HG02943 (cell line): ENCODE data around the gene KLHDC4.
"Not testable (repeated sequence)": the region's sequence is repeated elsewhere in the genome, so short reads cannot be mapped to it uniquely, and the experiment has no call there.

ENCODE experiments used
- ATAC-seq: cut with Tn5 transposase; IDR thresholded peaks from one replicate; pipeline ENCODE4 v1.9.1; 2021; ENCODE audit warnings: mild to moderate bottlenecking, low read depth, moderate library complexity; ENCODE audit not compliant: unreplicated experiment

The KLHDC4 gene

DNA sequence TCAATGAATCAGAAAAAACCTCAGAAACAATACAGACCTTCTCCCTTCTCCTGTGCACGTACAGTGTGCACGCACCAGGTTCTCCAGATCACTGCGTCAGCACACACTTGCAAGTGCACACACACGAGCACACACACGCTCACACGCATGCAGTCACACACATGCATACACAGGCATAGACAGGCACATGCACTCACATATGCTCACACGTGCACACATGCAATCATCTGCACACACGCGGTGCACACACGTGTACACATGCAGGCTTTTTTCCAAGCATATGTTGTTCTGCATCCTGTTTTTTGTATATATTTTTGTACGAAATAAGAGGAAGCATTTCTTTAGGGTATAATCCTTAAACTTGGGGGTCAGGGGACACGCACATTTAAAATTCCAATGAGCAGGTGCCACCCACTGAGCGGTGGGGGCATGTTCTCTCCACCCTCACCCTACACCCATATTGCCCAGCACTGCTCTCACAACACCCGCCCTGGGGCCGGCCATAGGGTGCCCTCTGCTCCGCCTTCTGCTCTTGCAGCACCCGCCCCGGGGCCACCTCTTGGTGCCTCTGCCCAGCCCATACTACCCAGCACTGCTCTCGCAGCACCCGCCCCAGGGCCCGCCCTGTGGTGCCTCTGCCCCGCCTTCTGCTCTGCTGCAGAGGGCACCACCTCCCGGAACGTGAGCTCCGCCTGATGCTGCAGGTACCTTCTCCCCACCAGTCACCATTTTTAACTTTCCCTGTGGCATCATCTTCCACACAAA, 20.9 kb downstream of the KLHDC4 start:
- ATAC-seq, result no peak

DNA sequence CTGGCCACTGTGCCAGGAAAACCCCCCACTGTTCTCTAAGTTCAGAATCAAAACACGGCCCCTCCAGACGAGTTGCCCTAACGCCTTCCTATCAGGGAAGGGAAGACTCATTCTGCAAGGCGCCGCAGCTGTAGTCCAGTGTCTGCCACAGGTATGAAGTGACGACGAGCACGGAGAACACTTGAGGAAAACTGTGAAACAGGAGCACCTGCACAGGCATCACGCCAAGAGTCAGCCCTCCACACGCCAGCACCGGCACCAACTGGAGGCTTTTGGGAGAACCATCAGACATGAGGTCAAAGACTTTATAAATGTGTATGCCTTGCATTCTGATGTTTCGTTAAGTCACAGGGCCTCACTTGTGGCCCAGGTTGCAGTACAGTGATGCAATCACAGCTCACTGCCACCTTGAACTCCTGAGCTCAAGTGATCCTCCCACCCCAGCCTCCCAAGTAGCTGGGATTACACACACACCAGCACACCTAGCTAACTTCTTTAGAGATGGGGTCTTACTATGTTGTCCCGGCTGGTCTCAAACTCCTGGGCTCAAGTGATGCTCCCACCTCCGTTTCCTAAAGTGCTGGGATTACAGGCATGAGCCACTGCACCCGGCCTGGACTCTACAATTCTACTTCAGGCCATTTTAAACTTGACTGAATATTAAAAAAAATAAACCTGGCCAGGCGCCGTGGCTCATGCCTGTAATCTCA, 22.9 kb downstream of the KLHDC4 start:
- no peak for ATAC-seq

DNA sequence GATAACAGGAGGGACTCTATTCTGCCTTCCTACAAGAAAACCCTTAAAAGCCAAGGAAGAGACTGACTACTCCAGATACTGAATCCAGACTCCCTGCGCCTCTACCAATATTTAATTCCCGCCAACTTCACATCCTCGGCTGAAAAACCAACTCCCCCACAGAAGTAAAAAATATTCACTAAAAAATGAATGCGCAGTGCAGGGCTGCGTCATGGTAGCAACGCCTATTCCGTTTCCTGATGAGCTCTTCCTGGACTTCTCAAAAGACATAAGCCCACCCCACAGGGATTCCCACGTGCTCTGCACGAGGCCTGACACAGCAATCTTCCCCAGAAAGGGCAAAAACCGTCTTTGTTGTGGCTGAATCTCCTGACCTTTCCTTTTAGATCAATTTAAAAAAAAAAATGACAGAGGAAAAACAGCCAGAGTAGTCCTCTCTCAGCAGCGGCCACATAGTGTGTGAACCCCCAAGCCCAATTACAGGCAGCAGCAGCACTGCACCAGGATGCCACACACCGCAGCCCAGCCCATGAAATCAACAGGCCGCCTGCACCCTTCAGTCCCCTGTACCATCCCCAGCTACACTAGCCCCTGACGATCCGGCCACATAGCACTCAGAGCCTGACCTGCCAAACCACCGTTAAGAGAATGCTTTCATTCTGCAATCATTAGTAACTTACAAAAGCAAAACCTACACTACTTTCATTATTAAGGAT, 23.9 kb downstream of the KLHDC4 start:
- no peak for ATAC-seq

DNA sequence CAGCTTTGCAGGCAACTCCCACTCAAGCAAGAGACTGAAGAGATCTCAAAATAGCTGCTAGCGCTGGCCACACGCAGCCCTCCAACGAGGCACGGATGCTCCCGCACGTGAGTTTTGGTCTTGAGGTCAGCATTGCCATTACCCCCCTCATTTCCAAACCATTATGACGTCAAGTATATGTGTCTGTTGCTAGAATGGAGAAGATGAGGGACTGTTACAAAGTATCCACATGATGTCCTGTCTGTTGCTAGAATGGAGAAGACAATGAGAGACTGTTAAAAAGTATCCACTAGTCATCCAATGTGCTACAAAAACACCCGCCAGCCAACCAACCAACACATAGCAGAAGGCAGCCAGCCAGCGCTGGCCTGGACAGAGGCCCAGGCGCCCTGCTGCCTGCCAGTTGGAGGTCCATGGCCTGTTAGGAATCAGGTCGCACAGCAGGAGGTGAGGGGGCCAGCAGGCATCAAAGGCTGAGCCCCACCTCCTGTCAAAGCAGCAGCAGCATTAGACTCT, 24.8 kb downstream of the KLHDC4 start:
- no peak for ATAC-seq

DNA sequence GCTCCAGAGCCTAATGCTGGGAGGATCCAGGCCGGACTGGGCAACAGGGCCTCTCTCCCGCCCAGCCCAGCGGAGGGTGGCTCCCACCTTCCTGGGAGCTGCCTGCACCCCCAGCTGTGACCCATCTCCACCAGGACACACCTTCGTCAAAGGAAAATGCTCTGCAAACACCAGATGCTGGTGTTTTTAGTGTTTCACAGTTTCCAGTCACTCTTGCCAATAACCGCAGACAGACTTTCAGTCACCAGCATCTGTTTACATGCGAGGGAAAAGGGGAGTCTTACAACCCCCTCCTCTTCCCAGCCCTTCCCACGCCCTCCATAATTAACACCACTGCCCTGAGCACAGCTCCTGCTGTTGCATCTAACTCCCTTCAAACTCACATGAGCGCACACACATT, 25.3 kb downstream of the KLHDC4 start:
- ATAC-seq, result no peak

DNA sequence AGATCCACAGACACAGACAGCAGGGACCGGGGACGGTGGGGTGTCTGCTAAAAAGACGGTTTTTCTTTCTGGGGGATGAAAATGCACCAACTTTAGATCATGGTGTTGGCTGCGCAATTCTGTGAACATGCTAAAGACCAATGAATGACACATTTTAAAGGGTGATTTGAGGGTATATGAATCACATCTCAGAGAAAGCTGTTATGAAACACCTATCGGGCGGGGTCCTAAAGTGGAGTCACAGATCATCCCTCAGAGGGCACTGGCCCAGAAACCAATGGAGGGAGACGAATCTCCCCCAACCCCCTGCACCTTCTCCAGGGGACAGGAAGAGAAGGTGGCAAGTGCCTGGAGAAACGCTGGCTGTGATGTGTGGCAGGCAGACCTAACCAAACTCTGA, 26.0 kb downstream of the KLHDC4 start:
- no peak for ATAC-seq

DNA sequence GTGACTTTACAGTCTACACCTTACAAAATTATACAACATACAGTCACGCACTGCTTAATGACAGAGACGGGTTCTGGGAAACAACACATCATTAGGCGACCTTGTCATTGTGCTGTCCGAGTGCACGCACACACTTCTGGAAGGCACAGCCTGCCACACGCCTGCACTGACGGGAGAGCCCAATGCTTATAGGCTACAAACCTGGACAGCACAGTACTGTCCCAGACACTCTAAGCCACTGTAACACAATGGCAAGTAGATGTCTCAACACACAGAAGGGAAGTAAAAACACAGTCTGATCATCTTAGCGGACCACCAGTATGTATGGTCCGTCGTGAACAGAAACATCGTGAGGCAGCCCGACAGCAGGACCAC, 29.8 kb downstream of the KLHDC4 start:
- no peak for ATAC-seq

DNA sequence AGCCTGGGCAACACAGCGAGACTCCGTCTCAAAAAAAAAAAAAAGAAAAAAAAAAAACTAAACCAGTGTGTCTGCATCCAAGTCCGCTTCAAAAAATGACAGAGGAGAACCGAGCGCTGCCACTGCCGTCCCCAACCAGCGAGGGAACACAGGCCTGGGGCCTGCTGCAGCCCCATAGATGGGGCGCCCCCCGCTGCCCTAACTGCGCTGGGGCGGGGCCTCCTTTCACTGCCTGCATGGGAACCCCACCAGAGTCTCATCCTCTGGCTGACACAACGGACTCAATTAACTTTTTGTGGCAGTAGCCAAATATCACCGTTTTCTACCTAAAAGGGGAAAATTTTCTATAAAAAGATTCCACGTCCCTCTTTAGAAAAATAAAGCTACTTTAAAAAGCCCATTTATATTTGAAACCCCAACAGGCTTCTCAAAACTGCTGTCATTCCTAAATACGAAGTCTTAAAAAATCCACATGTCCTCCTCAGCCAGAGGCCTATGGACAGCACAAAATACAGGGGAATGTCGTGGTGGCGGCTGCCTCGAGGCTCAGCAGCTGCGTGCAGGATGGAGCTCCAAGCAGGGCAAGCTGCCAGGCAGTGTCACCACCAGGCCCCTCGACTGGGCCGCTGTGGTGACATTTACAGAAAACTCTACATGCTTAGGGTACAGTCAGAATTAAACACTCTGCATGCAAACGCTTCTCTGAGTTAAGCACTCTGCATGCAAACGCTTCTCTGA, 30.3 kb downstream of the KLHDC4 start:
- ATAC-seq, result no peak

DNA sequence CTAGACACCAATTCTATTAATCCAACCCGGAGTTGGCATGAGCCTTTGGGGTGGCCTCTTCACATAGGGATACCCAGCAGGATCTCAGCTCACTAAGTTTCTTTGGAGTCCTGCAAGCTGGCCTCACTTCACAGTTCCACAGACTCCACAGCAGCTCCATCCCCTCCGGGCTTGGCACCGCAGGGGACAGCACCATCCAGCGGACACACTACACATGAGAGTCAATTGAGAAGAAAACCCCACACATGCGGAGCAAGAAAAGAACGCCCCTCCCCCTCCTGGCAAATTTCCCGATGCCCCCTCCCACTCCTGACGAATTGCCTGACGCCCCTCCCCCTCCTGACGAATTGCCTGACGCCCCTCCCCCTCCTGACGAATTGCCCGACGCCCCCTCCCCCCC, 31.1 kb downstream of the KLHDC4 start:
- ATAC-seq, result no peak

DNA sequence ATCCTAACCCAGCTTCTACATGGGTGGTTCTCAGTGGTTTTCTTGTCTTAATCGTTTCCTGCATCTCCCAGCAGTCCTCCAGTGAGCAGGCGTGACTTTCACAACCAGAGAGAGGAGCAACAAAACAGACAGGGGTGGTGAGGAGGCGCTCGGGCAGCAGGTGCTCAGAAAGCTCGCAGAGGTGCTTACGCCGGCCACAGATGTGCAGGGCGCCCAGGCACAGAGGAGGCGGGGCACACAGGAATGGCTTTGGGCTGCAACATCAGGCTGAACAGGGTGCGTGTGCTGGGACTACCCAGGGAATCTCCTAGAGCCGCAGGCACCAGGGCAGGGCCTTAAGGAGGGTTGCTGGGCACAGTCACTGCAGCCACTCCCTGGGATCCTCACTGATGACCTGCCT, 32.6 kb downstream of the KLHDC4 start:
- ATAC-seq, result no peak

DNA sequence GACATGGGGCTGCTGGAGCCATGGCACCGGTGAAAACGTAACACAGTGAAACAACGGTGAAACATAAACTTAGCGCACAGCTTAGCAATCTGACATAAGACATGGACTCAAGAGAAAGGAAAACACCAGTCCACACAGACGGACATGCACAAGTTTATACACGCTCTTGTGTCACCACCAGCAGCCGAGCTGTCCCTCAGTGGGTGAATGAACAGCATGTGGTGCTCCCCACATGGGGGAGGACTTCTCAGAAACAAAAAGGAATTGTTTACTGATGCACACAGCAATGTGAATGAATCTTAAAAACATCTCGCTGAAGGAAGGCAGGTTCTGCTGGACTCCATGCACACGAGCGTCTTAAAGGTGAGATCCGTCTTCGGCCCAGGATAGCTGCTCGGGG, 34.2 kb downstream of the KLHDC4 start:
- no peak for ATAC-seq

DNA sequence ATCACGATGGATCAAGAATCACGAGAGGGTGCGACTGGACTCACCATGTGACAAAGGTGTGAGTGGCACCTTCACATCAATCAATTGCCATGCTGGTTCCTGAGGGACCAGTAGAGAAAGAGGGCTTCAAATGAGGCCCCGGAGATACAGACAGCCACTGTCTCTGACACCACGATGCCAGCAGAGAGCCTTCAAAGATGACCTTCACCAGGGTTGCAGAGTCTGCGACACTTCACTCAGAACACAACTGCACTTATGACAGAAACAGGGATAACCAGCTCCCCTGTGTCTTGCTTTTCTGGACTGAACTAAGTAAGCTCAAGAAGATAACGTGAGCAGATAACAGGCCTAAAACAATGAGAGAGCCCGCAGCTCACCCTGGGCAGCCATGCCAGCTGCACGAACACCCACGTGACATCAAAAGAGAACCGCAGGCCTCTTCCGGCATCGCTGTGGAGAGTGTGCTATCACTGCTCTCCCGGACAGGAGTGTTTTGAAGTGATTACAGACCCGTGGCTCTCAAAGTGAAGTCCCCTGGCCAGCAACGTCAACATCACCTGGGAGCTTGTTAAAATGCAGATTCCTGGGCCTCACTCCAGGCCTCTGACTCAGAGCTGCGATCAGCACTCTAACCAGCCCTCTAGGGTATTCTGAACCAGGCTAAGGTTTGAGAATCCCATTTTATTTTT, 36.4 kb downstream of the KLHDC4 start:
- no peak for ATAC-seq

DNA sequence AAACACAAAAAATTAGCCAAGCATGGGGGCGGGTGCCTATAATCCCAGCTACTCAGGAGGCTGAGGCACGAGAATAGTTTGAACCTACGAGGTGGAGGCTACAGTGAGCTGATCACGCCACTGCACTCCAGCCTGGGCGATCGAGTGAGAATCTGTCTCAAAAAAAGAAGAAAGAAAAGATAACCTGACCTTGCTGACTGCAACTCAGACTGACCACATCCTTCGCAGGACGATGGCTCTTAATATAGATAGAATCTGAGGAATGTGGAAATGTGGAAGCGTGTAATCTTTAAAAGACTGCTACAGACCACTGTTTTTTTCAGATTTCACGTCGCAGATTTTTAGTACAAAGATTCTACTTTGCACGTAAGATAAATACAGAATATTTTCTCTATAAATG, 37.8 kb downstream of the KLHDC4 start:
- no peak for ATAC-seq

DNA sequence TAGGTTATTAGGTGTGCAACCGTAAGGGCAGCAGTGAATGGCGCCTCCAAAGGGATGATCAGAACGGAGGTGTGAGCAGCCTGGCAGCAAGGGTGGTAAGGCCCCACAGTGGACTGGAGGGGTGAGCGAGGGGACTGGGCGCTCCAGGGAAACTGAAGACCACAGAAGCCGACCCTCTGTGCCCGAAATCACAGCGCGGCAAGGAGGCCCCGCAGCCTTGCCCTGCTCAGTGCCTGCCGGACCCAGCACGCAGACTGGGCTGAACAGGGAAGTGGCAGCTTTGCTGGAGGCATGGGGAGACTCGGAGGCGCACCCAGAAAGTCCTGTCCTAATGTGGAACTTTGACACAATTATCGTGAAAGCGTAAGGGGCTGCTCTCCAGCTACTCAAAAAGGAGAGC, 38.4 kb downstream of the KLHDC4 start:
- ATAC-seq, result no peak

DNA sequence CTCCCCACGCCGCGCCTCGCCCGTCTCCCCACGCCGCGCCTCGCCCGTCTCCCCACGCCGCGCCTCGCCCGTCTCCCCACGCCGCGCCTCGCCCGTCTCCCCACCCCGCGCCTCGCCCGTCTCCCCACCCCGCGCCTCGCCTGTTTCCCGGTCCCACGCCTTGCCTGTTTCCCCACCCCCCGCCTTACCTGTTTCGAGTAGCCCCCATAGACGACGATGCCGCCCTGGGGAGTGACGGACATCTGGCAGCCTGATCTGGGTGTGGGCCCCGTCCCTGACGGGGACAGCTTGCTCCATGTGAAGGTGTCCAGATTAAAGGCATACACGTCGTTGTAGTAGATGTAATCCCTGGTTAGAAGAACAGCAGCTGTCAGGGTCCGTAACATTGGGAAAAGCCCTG, 39.2 kb downstream of the KLHDC4 start:
- ATAC-seq, result not testable (repeated sequence)

DNA sequence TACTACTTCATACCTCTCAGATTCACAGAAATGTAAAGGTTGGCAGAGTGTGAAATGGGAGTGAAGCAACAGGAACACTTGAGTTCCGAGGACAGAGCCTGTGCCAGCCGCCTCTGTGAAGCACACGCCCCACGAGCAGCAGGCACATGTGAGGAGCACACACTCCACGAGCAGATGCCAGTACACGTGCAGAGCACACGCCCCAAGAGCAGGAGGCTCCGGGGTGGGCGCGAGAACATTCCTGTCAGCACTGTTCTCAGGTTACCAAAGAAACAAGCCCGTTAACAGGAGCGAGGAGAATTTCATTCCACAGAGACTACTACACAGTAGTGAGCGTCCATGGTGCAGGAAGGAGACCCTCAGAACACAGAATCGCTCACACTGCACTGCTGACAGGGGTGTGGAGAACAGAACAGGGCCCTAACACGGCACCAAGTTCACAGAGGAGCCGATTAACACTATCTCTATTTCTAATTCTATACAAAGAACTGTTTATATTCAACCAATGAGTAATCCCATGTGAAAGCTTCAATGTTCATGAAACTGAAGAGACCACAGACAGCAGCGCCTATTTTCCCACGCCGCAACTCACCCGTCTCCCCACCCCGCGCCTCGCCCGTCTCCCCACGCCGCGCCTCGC, 40.1 kb downstream of the KLHDC4 start:
- no peak for ATAC-seq

DNA sequence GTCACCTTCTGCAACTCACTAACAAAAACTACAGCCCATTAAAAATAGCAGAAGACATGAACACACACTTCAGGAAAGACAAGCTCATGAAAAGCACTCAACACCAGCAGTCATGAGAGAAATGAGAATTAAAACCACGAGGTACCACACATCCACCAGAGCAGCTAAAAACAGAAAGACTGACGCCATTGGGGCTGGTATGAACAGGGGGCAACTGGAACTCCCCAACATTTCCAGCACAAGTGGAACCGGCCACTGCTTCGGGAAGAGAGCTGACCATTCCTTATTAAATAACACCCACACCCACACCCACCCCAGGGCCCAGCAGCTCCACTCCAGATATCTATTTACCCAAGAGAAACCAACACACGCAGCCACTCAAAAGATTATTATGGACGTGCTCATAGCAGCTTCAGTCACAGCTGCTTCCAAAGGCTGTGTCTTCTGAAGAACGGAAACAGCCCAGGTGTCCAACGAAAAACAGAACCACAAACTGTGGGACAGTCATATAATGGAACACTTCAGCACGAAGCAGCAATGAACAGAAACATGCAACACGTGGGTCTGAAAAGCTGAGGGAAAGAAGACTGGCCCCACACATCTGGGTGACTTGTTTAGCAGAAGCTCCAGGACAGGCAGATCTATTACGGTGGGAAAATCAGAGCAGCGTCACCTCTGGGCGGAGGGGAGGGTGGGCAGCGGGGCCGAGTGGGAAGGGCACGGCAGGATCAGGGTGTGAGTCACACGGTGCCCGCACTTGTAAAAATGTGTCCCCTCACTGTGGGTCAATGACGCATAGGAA, 41.1 kb downstream of the KLHDC4 start:
- ATAC-seq, result no peak

DNA sequence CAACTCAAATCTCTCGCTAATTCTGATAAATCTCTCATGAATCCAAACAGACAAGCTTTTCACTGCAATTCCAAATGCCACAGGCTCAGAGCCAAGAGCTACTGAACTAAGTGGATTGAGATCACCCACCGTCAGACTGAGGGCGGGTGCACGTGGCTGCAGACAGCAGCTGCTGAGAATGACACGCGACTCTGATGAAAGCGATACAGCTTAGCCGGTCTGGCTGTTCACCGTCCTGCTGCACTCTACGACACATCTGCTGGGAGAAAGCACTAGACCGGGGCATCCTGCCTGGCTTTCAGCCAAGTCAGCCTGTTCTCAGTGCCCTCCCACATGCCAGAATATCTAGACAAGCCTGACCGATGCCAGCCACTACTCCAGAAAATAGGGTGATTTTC, 42.6 kb downstream of the KLHDC4 start:
- no peak for ATAC-seq
